ENCODE data around the gene ATP7B.

Gene ATP7B

GRCh38 chr13:51894239-51894638 lies 117.0 kb downstream of the ATP7B start:
- H3K36me3 ChIP-seq = no peaks in the 10 kb centered on the region
- no peak for TF ChIP-seq Cebpa-rat (IDR thresholded peaks at IDR 0.05)
- H4K20me1 ChIP-seq = no peaks in the 10 kb centered on the region
- H3K4me1 ChIP-seq = peaks cover 0 to 12% (median 8%) of the 10 kb centered on the region in 10 experiments; a peak in 9 of 20 replicates
- H3K9ac ChIP-seq = no peak overlapping the region
- no peak overlapping the region for H3K27ac ChIP-seq
- H3K27me3 ChIP-seq = no peaks in the 10 kb centered on the region
- no peak overlapping the region for H3K4me3 ChIP-seq
- H3K4me2 ChIP-seq = no peak overlapping the region
- 0 out of 22 replicates have a peak, but pooled peaks cover 0 to 7% (median 0%) of the 10 kb centered on the region in 11 experiments for H3K9me3 ChIP-seq (replicated peaks in 1 of 11)

- H3K27me3 ChIP-seq = no peaks in the 10 kb centered on the region
- H3K9me3 ChIP-seq (replicated peaks in 1 of 11) = 0 out of 22 replicates have a peak, but pooled peaks cover 0 to 8% (median 0%) of the 10 kb centered on the region in 11 experiments
- no peak for TF ChIP-seq Cebpa-rat (IDR thresholded peaks at IDR 0.05)
- peaks cover 0 to 12% (median 8%) of the 10 kb centered on the region in 10 experiments; a peak in 9 of 20 replicates for H3K4me1 ChIP-seq
- no peak overlapping the region for H3K4me3 ChIP-seq
- H3K27ac ChIP-seq = no peak overlapping the region
- H3K9ac ChIP-seq = no peak overlapping the region
- no peaks in the 10 kb centered on the region for H3K36me3 ChIP-seq
- no peak overlapping the region for H3K4me2 ChIP-seq
- no peaks in the 10 kb centered on the region for H4K20me1 ChIP-seq
Measured at GRCh38 chr13:51892657-51893056, 118.6 kb downstream of the ATP7B start.

GRCh38 chr13:51887468-51887867 lies 123.8 kb downstream of the ATP7B start:
- no peak overlapping the region for H3K4me3 ChIP-seq
- TF ChIP-seq Cebpa-rat (IDR thresholded peaks at IDR 0.05) = no peak
- no peak overlapping the region for H3K4me2 ChIP-seq
- no peak overlapping the region for H3K9ac ChIP-seq
- H3K9me3 ChIP-seq (replicated peaks in 1 of 11) = peaks cover 16 to 32% (median 26%) of the 10 kb centered on the region in 11 experiments
- H4K20me1 ChIP-seq = no peaks in the 10 kb centered on the region
- no peaks in the 10 kb centered on the region for H3K4me1 ChIP-seq
- no peak overlapping the region for H3K27ac ChIP-seq
- no peaks in the 10 kb centered on the region for H3K27me3 ChIP-seq
- H3K36me3 ChIP-seq = peaks cover 0 to 8% (median 0%) of the 10 kb centered on the region in 11 experiments; a peak in 1 of 22 replicates

GRCh38 chr13:51885651-51886050 lies 125.6 kb downstream of the ATP7B start:
- Histone ChIP-seq H3K4me3 (no peak overlapping the region), H3K4me2 (no peak overlapping the region), H3K4me1 (peaks cover 0 to 5% (median 4%) of the 10 kb centered on the region in 10 experiments; a peak in 12 of 20 replicates), H3K27me3 (no peaks in the 10 kb centered on the region), H3K9me3 (replicated peaks in 1 of 11) (peaks cover 33 to 48% (median 38%) of the 10 kb centered on the region in 11 experiments), H3K27ac (no peak overlapping the region), H3K36me3 (peaks cover 0 to 8% (median 0%) of the 10 kb centered on the region in 11 experiments; a peak in 1 of 22 replicates), H4K20me1 (no peaks in the 10 kb centered on the region), H3K9ac (no peak overlapping the region)
- TF ChIP-seq Cebpa-rat (IDR thresholded peaks at IDR 0.05) = no peak

- no peaks in the 10 kb centered on the region for H3K27me3 ChIP-seq
- TF ChIP-seq Cebpa-rat (IDR thresholded peaks at IDR 0.05) = no peak
- H3K4me2 ChIP-seq = no peak overlapping the region
- H3K36me3 ChIP-seq = peaks cover 0 to 8% (median 0%) of the 10 kb centered on the region in 11 experiments; a peak in 1 of 22 replicates
- no peak overlapping the region for H3K4me3 ChIP-seq
- H3K9me3 ChIP-seq (replicated peaks in 1 of 11) = peaks cover 33 to 40% (median 37%) of the 10 kb centered on the region in 11 experiments
- H3K4me1 ChIP-seq = peaks cover 0 to 29% (median 17%) of the 10 kb centered on the region in 10 experiments; a peak in 13 of 20 replicates
- no peak overlapping the region for H3K9ac ChIP-seq
- H3K27ac ChIP-seq = no peak overlapping the region
- H4K20me1 ChIP-seq = no peaks in the 10 kb centered on the region
Measured at GRCh38 chr13:51883226-51883600, 128.0 kb downstream of the ATP7B start.

Measured in BLaER1 treated with 17β-estradiol and CSF1 and Interleukin-3, amounts not matched to agents 10 nM and 100 nM (cell line).